Endothelial cell of umbilical vein (primary cell): ENCODE data around the gene TMEM108. TPM values are rescaled to one million over a fixed set of nuclear protein-coding genes. Genes with fewer than 3 reads are reported as not detected.

Experiments used
- BruUV-seq: library from RNA; stranded (reverse); fragments of 400-500 nt; replicated peaks from 2 replicates; lab custom pipeline; 2021; lab: Mats Ljungman, UMichigan
- CTCF ChIA-PET: fragments of 300-600, 350-600 bp; sonication (Branson Sonifier 250); formaldehyde crosslinking; loops from one replicate; lab custom pipeline; 2021; ENCODE audit warnings: antibody characterized with exemption, inconsistent platforms; lab: Charles Lee
- POLR2A ChIA-PET: fragments of 300-600, 350-600 bp; sonication (Branson Sonifier 250); formaldehyde crosslinking; loops from one replicate; lab custom pipeline; 2021; ENCODE audit warnings: antibody characterized with exemption, inconsistent platforms; lab: Charles Lee
- DNase-seq: peaks from one replicate; pipeline ENCODE4 v3.0.0-alpha.2; 2011; ENCODE audit warnings: low read depth, low spot score
- FAIRE-seq: peaks from 2 replicates; lab custom pipeline; 2011; peaks lifted over from hg19 to GRCh38; lab: Jason Lieb, UNC
- H2AFZ ChIP-seq: 2 replicates; pipeline ENCODE4 v1.6.0; 2012; ENCODE audit warnings: low read depth, low read length, control low read depth, inconsistent platforms
- H3K27ac ChIP-seq: 2 replicates; pipeline ENCODE4 v1.5.1; 2011; ENCODE audit warnings: low read depth, mild to moderate bottlenecking, control low read depth, low read length, moderate library complexity; ENCODE audit not compliant: insufficient read depth
- H3K27me3 ChIP-seq, 2 experiments: 2 replicates each; pipeline versions ENCODE4 v1.6.0 to v1.6.1; 2011; ENCODE audit warnings: low read length in 2 of 2, mixed read lengths in 1 of 2; ENCODE audit not compliant: control insufficient read depth in 2 of 2, insufficient read depth in 2 of 2
- H3K36me3 ChIP-seq, 2 experiments: 2 replicates in 1 of 2; 3 replicates in 1 of 2; pipeline ENCODE4 v1.5.1; 2011; ENCODE audit warnings: low read length in 2 of 2, mild to moderate bottlenecking in 1 of 2, moderate library complexity in 1 of 2; ENCODE audit not compliant: control insufficient read depth in 2 of 2, insufficient read depth in 2 of 2; ENCODE audit errors: extremely low read depth in 1 of 2
- H3K4me1 ChIP-seq: 3 replicates; pipeline ENCODE4 v1.5.1; 2011; ENCODE audit warnings: mild to moderate bottlenecking, low read length; ENCODE audit not compliant: control insufficient read depth, insufficient read depth; ENCODE audit errors: extremely low read depth
- H3K4me2 ChIP-seq: 2 replicates; pipeline ENCODE4 v1.6.1; 2011; ENCODE audit warnings: low read length, control low read depth, mixed read lengths; ENCODE audit not compliant: insufficient read depth
- H3K4me3 ChIP-seq, 3 experiments: fragments of 200-600 bp in 1 of 3; sonication (generic), shearing (Covaris generic) in 1 of 3; replicated peaks in 1 of 3; 2 replicates each; pipeline ENCODE4 v1.5.1; 2011 to 2016; ENCODE audit warnings: control low read depth in 3 of 3, low read length in 3 of 3, mild to moderate bottlenecking in 2 of 3, inconsistent platforms in 1 of 3, low read depth in 1 of 3, moderate library complexity in 1 of 3; ENCODE audit not compliant: insufficient read depth in 1 of 3
- H3K79me2 ChIP-seq: 2 replicates; pipeline ENCODE4 v1.6.0; 2012; ENCODE audit warnings: low read length, inconsistent platforms; ENCODE audit not compliant: control insufficient read depth, insufficient read depth
- H3K9ac ChIP-seq: replicated peaks from 2 replicates; pipeline ENCODE3; 2011; ENCODE audit warnings: low read length, control low read depth; ENCODE audit not compliant: insufficient read depth; ENCODE audit errors: extremely low read depth
- H3K9me1 ChIP-seq: replicated peaks from 3 replicates; pipeline ENCODE4 v1.6.0; 2011; ENCODE audit warnings: mild to moderate bottlenecking, low read length; ENCODE audit not compliant: control insufficient read depth, insufficient read depth; ENCODE audit errors: extremely low read depth
- H3K9me3 ChIP-seq: replicated peaks from 2 replicates; pipeline ENCODE4 v1.5.1; 2012; ENCODE audit warnings: low read length, inconsistent platforms; ENCODE audit not compliant: control insufficient read depth, insufficient read depth
- H4K20me1 ChIP-seq: replicated peaks from 2 replicates; pipeline ENCODE3; 2011; ENCODE audit warnings: mild to moderate bottlenecking, low read length; ENCODE audit not compliant: control insufficient read depth, insufficient read depth; ENCODE audit errors: extremely low read depth
- CTCF ChIP-seq, 2 donors: IDR thresholded peaks; 1 replicate in 1 of 2; 2 replicates in 1 of 2; pipeline ENCODE4 v1.5.1; 2011; ENCODE audit warnings: low read length in 2 of 2, mild to moderate bottlenecking in 2 of 2, moderate library complexity in 2 of 2, control low read depth in 1 of 2, inconsistent platforms in 1 of 2, low read depth in 1 of 2; ENCODE audit not compliant: insufficient read depth in 1 of 2; ENCODE audit errors: extremely low read depth in 1 of 2
- EZH2 ChIP-seq: IDR thresholded peaks from 2 replicates; pipeline ENCODE4 v1.6.1; 2012; ENCODE audit warnings: borderline replicate concordance, low read depth, mild to moderate bottlenecking, moderate library complexity, low read length, inconsistent platforms; ENCODE audit not compliant: severe bottlenecking
- FOS ChIP-seq: IDR thresholded peaks from 2 replicates; pipeline ENCODE4 v1.6.1; 2011; ENCODE audit warnings: mild to moderate bottlenecking, low read length, moderate library complexity, borderline replicate concordance; ENCODE audit not compliant: insufficient read depth
- GATA2 ChIP-seq: IDR thresholded peaks from 2 replicates; pipeline ENCODE4 v1.7.0; 2011; ENCODE audit warnings: low read depth, mild to moderate bottlenecking, moderate library complexity, mixed read lengths, low read length; ENCODE audit not compliant: insufficient read length, insufficient read depth
- JUN ChIP-seq: IDR thresholded peaks from 2 replicates; pipeline ENCODE4 v1.6.1; 2011; ENCODE audit warnings: borderline replicate concordance, low read depth; ENCODE audit not compliant: insufficient read length, insufficient read depth
- MYC ChIP-seq: IDR thresholded peaks from one replicate; pipeline ENCODE4 v1.6.1; 2011; ENCODE audit warnings: mild to moderate bottlenecking, low read depth, low read length
- POLR2A ChIP-seq: IDR thresholded peaks from 2 replicates; pipeline ENCODE4 v1.6.1; 2012; ENCODE audit warnings: low read depth, mild to moderate bottlenecking, control low read depth, low read length
- POLR2AphosphoS5 ChIP-seq: IDR thresholded peaks from 2 replicates; pipeline ENCODE4 v1.6.1; 2012; ENCODE audit warnings: low read depth, mild to moderate bottlenecking, control low read depth, low read length, moderate library complexity; ENCODE audit not compliant: insufficient read depth
- dilution Hi-C: fragments of 300-500 bp; cut with MboI; formaldehyde crosslinking; loops from one replicate; pipeline ENCODE4 v1.15.0; 2019; ENCODE audit warnings: low sequenced_read_pairs; ENCODE audit not compliant: extremely low pct_ligation_motif_present
- intact Hi-C: fragments of 100-400 bp; cut with micrococcal nuclease; formaldehyde crosslinking; loops from one replicate; pipeline ENCODE4 v1.10.0; 2022
- polyA plus RNA-seq, 4 experiments: library from polyadenylated mRNA; depleted of rRNA in 3 of 4; stranded (reverse) in 3 of 4; unstranded in 1 of 4; fragments of >200 nt; gene quantifications; 2 replicates each; pipeline versions ENCODE4 v1.2.1 to v1.2.3, GENCODE V29; 2011 to 2012; ENCODE audit warnings: missing spikeins in 1 of 4
- total RNA-seq: library from RNA; stranded (reverse); gene quantifications from 2 replicates; pipeline ENCODE4 v1.2.3, GENCODE V29; 2021
- TF ChIP-seq, protein P1 (sequence below): IDR thresholded peaks from 2 replicates; pipeline ENCODE4 v1.6.1; 2011; ENCODE audit not compliant: insufficient read depth, insufficient read length

TMEM108 gene
- total and polyA plus RNA-seq, 2 donors (not counting 3 experiments of a cell fraction or from before 2014, with no cell fraction given): 0.40 to 1.1 TPM

GRCh38 chr3:133408961-133409360, 370.8 kb downstream of the TMEM108 start:
- peaks cover 9 to 13% of the 10 kb centered on the region in 2 experiments for H3K27me3 ChIP-seq
- no peaks in the 10 kb centered on the region for H3K4me1 ChIP-seq
- no peaks in the 10 kb centered on the region for H3K79me2 ChIP-seq
- FAIRE-seq (no peak), DNase-seq (no peak)
- BruUV-seq: no TSS peak
- H2AFZ ChIP-seq: no peak overlapping the region
- dilution Hi-C loops (no loop called here), intact Hi-C loops (no loop called here)
- TF ChIP-seq POLR2A: no peak
- TF ChIP-seq MYC: no peak
- TF ChIP-seq POLR2AphosphoS5: no peak
- TF ChIP-seq FOS: no peak
- TF ChIP-seq EZH2: no peak
- TF ChIP-seq CTCF (IDR thresholded peaks at IDR 0.05; ENCODE audit: extremely low read depth in 1 of 2, insufficient read depth in 1 of 2, low read depth in 1 of 2, low read length in 2 of 2): no peak
- TF ChIP-seq JUN: no peak
- TF ChIP-seq, protein P1, sequence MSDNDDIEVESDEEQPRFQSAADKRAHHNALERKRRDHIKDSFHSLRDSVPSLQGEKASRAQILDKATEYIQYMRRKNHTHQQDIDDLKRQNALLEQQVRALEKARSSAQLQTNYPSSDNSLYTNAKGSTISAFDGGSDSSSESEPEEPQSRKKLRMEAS: no peak
- TF ChIP-seq GATA2: no peak
- no peak overlapping the region for H3K4me3 ChIP-seq
- no peak overlapping the region for H3K9ac ChIP-seq
- no peaks in the 10 kb centered on the region for H4K20me1 ChIP-seq
- ChIA-PET POLR2A (no interaction called here), CTCF (interaction anchor here (0.7 to 1.5 kb wide), 4 partner anchors 13 to 678 kb away, joined by 3 to 5 read pairs (median 4); no protein-coding TSS in a partner anchor)
- H3K9me3 ChIP-seq: no peaks in the 10 kb centered on the region
- no peaks in the 10 kb centered on the region for H3K9me1 ChIP-seq
- no peak overlapping the region for H3K4me2 ChIP-seq
- H3K36me3 ChIP-seq: no peaks in the 10 kb centered on the region
- no peak overlapping the region for H3K27ac ChIP-seq
